ENCODE measurements around the gene PKP2. TPM values are rescaled to one million over a fixed set of nuclear protein-coding genes. Genes with fewer than 3 reads are reported as not detected.

The PKP2 gene
- total RNA-seq, 1 experiment from 2014 or later = 18.4 TPM

GRCh38 chr12:32794281-32794680 lies 102.3 kb downstream of the PKP2 start:
- no peaks in the 10 kb centered on the region for H3K79me1 ChIP-seq (ENCODE audit: insufficient read depth, low read depth, low read length, poor library complexity, severe bottlenecking)
- H4K5ac ChIP-seq (ENCODE audit: insufficient read length, low read depth, low read length) = no peak overlapping the region
- no peaks in the 10 kb centered on the region for H4K20me1 ChIP-seq (ENCODE audit: control insufficient read depth, insufficient read depth, insufficient read length)
- no peak overlapping the region for H4K8ac ChIP-seq (replicated peaks; ENCODE audit: insufficient read length, low read depth, low read length)
- no peak overlapping the region for H3K4me2 ChIP-seq (ENCODE audit: insufficient read depth, insufficient read length, low read length)
- no peaks in the 10 kb centered on the region for H3K27me3 Mint-ChIP-seq (ENCODE audit: low read depth)
- no peak overlapping the region for H2BK15ac ChIP-seq (ENCODE audit: low read depth, low read length)
- WGBS (ENCODE audit: extremely low coverage, insufficient read length, low lambda C conversion rate) = no CpG with 5 or more reads among the region's 4 CpGs
- no peak overlapping the region for H3T11ph ChIP-seq (ENCODE audit: low read length)
- H3K4ac ChIP-seq (ENCODE audit: low read depth, low read length) = no peak overlapping the region
- no peak overlapping the region for H3K9ac ChIP-seq (ENCODE audit: extremely low read depth, insufficient read length, low read length)
- H2BK120ac ChIP-seq (ENCODE audit: low read depth, low read length, poor library complexity, severe bottlenecking) = no peak overlapping the region
- no peak overlapping the region for H3K14ac ChIP-seq (ENCODE audit: insufficient read depth, low read length)
- H3K9me3 ChIP-seq (ENCODE audit: control insufficient read depth, low read depth, low read length) = no peaks in the 10 kb centered on the region
- H2BK12ac ChIP-seq (ENCODE audit: insufficient read length, low read depth, low read length) = no peak overlapping the region
- H3K36me3 Mint-ChIP-seq (ENCODE audit: insufficient read depth in 1 of 3, low read depth in 3 of 3) = peaks cover 0 to 28% (median 7%) of the 10 kb centered on the region in 3 experiments; a peak in 6 of 7 replicates
- H3K9me3 Mint-ChIP-seq = no peaks in the 10 kb centered on the region
- no peaks in the 10 kb centered on the region for H3K4me1 Mint-ChIP-seq
- no peaks in the 10 kb centered on the region; the same call in 1 of the 2 replicates for H3K27me3 ChIP-seq (ENCODE audit: insufficient read depth, low read length)
- TF ChIP-seq CTCF (conservative IDR thresholded peaks at IDR 0.05) = no peak
- H2AFZ ChIP-seq (ENCODE audit: low read length) = no peak overlapping the region
- no peak overlapping the region for H3K4me3 Mint-ChIP-seq
- no peak overlapping the region for H2BK20ac ChIP-seq (ENCODE audit: low read depth, low read length, poor library complexity, severe bottlenecking)
- no peak for DNase-seq
- H2BK5ac ChIP-seq (ENCODE audit: insufficient read length, low read length) = no peak overlapping the region
- no peak overlapping the region for H3K23ac ChIP-seq (ENCODE audit: insufficient read length, low read depth, low read length)
- H3K23me2 ChIP-seq (ENCODE audit: insufficient read length, low read depth, low read length, poor library complexity, severe bottlenecking) = no peaks in the 10 kb centered on the region
- H3K56ac ChIP-seq (ENCODE audit: insufficient read length, low read depth, low read length) = no peak overlapping the region
- no peak overlapping the region for H3K27ac Mint-ChIP-seq
- no peaks in the 10 kb centered on the region for H3K4me1 ChIP-seq (ENCODE audit: insufficient read depth, low read length)
- no peak overlapping the region for H3K27ac ChIP-seq (ENCODE audit: insufficient read length, low read depth, low read length)
- no peak overlapping the region for H4K91ac ChIP-seq (ENCODE audit: insufficient read length, low read depth, low read length)
- no peak overlapping the region for H3K18ac ChIP-seq (ENCODE audit: insufficient read length, low read depth, low read length)
- no peaks in the 10 kb centered on the region for H3K79me2 ChIP-seq (ENCODE audit: insufficient read depth, low read length)
- H2AK5ac ChIP-seq (ENCODE audit: insufficient read length, low read length) = no peak overlapping the region
